GM21786 (cell line): ENCODE data around the gene CTF1.

Source experiments
- ATAC-seq: cut with Tn5 transposase; IDR thresholded peaks from one replicate; pipeline ENCODE4 v1.9.1; 2021; ENCODE audit not compliant: unreplicated experiment

Gene CTF1

GRCh38 chr16:30953111-30953510 lies 56.7 kb downstream of the CTF1 start:
- ATAC-seq, result no peak
